GM12891 (cell line): ENCODE results near the gene SAE1.

Experiments
- POLR2A ChIP-seq: IDR thresholded peaks from 2 replicates; pipeline ENCODE4 v1.6.1; 2011; ENCODE audit warnings: low read depth, low read length, control low read depth
- POLR2AphosphoS5 ChIP-seq: IDR thresholded peaks from 2 replicates; pipeline ENCODE4 v1.6.1; 2011; ENCODE audit warnings: low read depth, low read length, control low read depth
- POU2F2 ChIP-seq: IDR thresholded peaks from 2 replicates; pipeline ENCODE4 v1.6.1; 2011; ENCODE audit warnings: low read depth, mild to moderate bottlenecking, control low read depth, low read length, moderate library complexity
- SPI1 ChIP-seq: IDR thresholded peaks from 2 replicates; pipeline ENCODE4 v1.6.1; 2011; ENCODE audit warnings: low read depth, low read length, control low read depth
- TAF1 ChIP-seq: IDR thresholded peaks from 2 replicates; pipeline ENCODE4 v1.6.1; 2011; ENCODE audit warnings: low read depth, low read length, control low read depth

- TF ChIP-seq POLR2A, result no peak
- no peak for TF ChIP-seq SPI1
- no peak for TF ChIP-seq POU2F2
- TF ChIP-seq POLR2AphosphoS5, result no peak
- no peak for TF ChIP-seq TAF1
Observed at GRCh38 chr19:47239152-47239551, 108.5 kb downstream of the SAE1 start.
